Measurements from ENCODE around the gene NLGN1. TPM values are rescaled to one million over a fixed set of nuclear protein-coding genes. Genes with fewer than 3 reads are reported as not detected.

Gene NLGN1
- total RNA-seq, 1 donor from 2014 or later = 34.8 TPM

GRCh38 chr3:173891272-173892100, 493.9 kb downstream of the NLGN1 start:
- Histone ChIP-seq H3F3A (ENCODE audit: low read depth) (no peaks in the 10 kb centered on the region), H2AFZ (replicated peaks) (no peak overlapping the region), H3K79me2 (ENCODE audit: low read depth) (no peaks in the 10 kb centered on the region), H4K20me1 (ENCODE audit: low read depth) (no peaks in the 10 kb centered on the region), H3K27ac (no peak overlapping the region), H3K27me3 (no peaks in the 10 kb centered on the region), H3K9me3 (ENCODE audit: low read depth) (no peaks in the 10 kb centered on the region), H3K4me2 (no peak overlapping the region), H3K9ac (no peak overlapping the region), H3K4me3 (no peak overlapping the region), H3K4me1 (peaks cover 10% of the 10 kb centered on the region), H3K36me3 (no peaks in the 10 kb centered on the region)
- no peak overlapping the region for H3K4me3 Mint-ChIP-seq
- no peak overlapping the region for H3K27ac Mint-ChIP-seq
- peaks cover 9% of the 10 kb centered on the region for H3K4me1 Mint-ChIP-seq
- H3K36me3 Mint-ChIP-seq = no peaks in the 10 kb centered on the region
- H3K9me3 Mint-ChIP-seq = no peaks in the 10 kb centered on the region
- TF ChIP-seq EZH2phosphoT487 (IDR thresholded peaks at IDR 0.05) = no peak
- TF ChIP-seq, protein P1, sequence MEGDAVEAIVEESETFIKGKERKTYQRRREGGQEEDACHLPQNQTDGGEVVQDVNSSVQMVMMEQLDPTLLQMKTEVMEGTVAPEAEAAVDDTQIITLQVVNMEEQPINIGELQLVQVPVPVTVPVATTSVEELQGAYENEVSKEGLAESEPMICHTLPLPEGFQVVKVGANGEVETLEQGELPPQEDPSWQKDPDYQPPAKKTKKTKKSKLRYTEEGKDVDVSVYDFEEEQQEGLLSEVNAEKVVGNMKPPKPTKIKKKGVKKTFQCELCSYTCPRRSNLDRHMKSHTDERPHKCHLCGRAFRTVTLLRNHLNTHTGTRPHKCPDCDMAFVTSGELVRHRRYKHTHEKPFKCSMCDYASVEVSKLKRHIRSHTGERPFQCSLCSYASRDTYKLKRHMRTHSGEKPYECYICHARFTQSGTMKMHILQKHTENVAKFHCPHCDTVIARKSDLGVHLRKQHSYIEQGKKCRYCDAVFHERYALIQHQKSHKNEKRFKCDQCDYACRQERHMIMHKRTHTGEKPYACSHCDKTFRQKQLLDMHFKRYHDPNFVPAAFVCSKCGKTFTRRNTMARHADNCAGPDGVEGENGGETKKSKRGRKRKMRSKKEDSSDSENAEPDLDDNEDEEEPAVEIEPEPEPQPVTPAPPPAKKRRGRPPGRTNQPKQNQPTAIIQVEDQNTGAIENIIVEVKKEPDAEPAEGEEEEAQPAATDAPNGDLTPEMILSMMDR (IDR thresholded peaks at IDR 0.05) = no peak
- no peak for TF ChIP-seq EZH2 (IDR thresholded peaks at IDR 0.05)
- no peak for DNase-seq (ENCODE audit: low spot score)
- no peaks in the 10 kb centered on the region for H3K27me3 Mint-ChIP-seq (ENCODE audit: insufficient read depth, low read depth)

GRCh38 chr3:173892547-173892946, 495.0 kb downstream of the NLGN1 start:
- no peak overlapping the region for H3K27ac ChIP-seq
- Mint-ChIP-seq H3K4me1 (peaks cover 9% of the 10 kb centered on the region), H3K27ac (no peak overlapping the region), H3K4me3 (no peak overlapping the region), H3K27me3 (ENCODE audit: insufficient read depth, low read depth) (no peaks in the 10 kb centered on the region), H3K9me3 (no peaks in the 10 kb centered on the region), H3K36me3 (no peaks in the 10 kb centered on the region)
- TF ChIP-seq EZH2phosphoT487 (IDR thresholded peaks at IDR 0.05) (no peak), EZH2 (IDR thresholded peaks at IDR 0.05) (no peak)
- TF ChIP-seq, protein P1 (IDR thresholded peaks at IDR 0.05) = no peak
- no peaks in the 10 kb centered on the region for H3K27me3 ChIP-seq
- no peak overlapping the region for H2AFZ ChIP-seq (replicated peaks)
- no peak overlapping the region for H3K4me2 ChIP-seq
- no peak overlapping the region for H3K9ac ChIP-seq
- no peaks in the 10 kb centered on the region for H3K36me3 ChIP-seq
- no peaks in the 10 kb centered on the region for H3K9me3 ChIP-seq (ENCODE audit: low read depth)
- H3K4me3 ChIP-seq = no peak overlapping the region
- H4K20me1 ChIP-seq (ENCODE audit: low read depth) = no peaks in the 10 kb centered on the region
- no peaks in the 10 kb centered on the region for H3F3A ChIP-seq (ENCODE audit: low read depth)
- no peak for DNase-seq (ENCODE audit: low spot score)
- H3K4me1 ChIP-seq = peaks cover 10% of the 10 kb centered on the region
- H3K79me2 ChIP-seq (ENCODE audit: low read depth) = no peaks in the 10 kb centered on the region

- H3K27ac ChIP-seq = no peak overlapping the region
- H3K27me3 ChIP-seq = no peaks in the 10 kb centered on the region
- H3K9me3 ChIP-seq (ENCODE audit: low read depth) = no peaks in the 10 kb centered on the region
- no peaks in the 10 kb centered on the region for H3K9me3 Mint-ChIP-seq
- no peaks in the 10 kb centered on the region for H3K36me3 ChIP-seq
- no peak overlapping the region for H3K27ac Mint-ChIP-seq
- H3K4me3 Mint-ChIP-seq = no peak overlapping the region
- no peak overlapping the region for H2AFZ ChIP-seq (replicated peaks)
- TF ChIP-seq, protein P1 (IDR thresholded peaks at IDR 0.05) = no peak
- TF ChIP-seq EZH2 (IDR thresholded peaks at IDR 0.05) (no peak), EZH2phosphoT487 (IDR thresholded peaks at IDR 0.05) (no peak)
- no peaks in the 10 kb centered on the region for H4K20me1 ChIP-seq (ENCODE audit: low read depth)
- no peak overlapping the region for H3K4me2 ChIP-seq
- no peak for DNase-seq (ENCODE audit: low spot score)
- peaks cover 10% of the 10 kb centered on the region for H3K4me1 ChIP-seq
- no peaks in the 10 kb centered on the region for H3K36me3 Mint-ChIP-seq
- no peak overlapping the region for H3K9ac ChIP-seq
- H3F3A ChIP-seq (ENCODE audit: low read depth) = no peaks in the 10 kb centered on the region
- H3K4me3 ChIP-seq = no peak overlapping the region
- H3K4me1 Mint-ChIP-seq = peaks cover 9% of the 10 kb centered on the region
- no peaks in the 10 kb centered on the region for H3K79me2 ChIP-seq (ENCODE audit: low read depth)
- H3K27me3 Mint-ChIP-seq (ENCODE audit: insufficient read depth, low read depth) = no peaks in the 10 kb centered on the region
Observed at GRCh38 chr3:173893066-173893465, 495.5 kb downstream of the NLGN1 start.
